COR-L47 (cell line): Measurements from ENCODE around the gene MND1.
"Not testable (repeated sequence)": the region's sequence is repeated elsewhere in the genome, so short reads cannot be mapped to it uniquely, and the experiment has no call there.

Experiments
- DNase-seq: peaks from one replicate; lab custom pipeline; 2025; lab: John Stamatoyannopoulos, UW

The MND1 gene

DNA sequence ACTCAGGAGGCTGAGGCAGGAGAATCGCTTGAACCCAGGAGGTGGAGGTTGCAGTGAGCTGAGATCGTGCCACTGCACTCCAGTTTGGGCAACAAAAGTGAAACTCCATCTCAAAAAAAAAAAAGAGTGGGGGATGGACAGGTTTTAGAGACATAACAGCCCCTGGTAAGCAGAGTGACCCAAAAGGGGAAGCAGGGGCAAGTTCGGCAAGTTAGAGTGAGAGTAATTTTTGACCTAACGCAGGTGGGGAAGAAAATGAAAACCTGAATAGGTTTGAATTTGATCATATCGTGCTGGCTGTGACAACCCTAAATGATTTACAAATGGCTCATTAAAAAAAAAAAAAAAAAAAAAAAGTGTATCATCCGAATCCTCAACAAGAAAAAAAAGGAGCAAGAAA, 96.0 kb downstream of the MND1 start:
- no peak for DNase-seq

- no peak for DNase-seq
These were observed 102.9 kb downstream of the MND1 start for GRCh38 chr4:153447175-153447905.

- DNase-seq, result peak; percentile 28
These were observed 103.7 kb downstream of the MND1 start for GRCh38 chr4:153448003-153448731.

DNA sequence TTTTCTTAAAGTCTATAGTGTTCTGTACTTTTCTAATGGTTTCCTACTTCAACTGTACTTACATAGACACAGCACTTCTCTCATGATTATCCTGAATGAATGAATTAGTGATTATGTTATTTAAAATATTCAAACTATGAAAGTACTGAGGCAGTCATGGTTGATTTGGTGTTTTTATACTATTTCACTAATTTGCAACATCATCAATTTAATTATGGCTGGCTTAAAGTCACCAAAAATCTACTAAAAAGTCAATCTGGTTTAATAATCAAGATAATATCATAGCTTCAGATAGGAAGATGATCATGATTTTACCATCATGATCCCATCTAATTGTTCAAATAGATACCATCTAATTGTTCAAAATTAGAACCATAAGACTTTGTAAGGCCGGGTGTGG, 104.8 kb downstream of the MND1 start:
- DNase-seq, result no peak

GRCh38 chr4:153450544-153450917, 106.0 kb downstream of the MND1 start:
- DNase-seq, result no peak

DNA sequence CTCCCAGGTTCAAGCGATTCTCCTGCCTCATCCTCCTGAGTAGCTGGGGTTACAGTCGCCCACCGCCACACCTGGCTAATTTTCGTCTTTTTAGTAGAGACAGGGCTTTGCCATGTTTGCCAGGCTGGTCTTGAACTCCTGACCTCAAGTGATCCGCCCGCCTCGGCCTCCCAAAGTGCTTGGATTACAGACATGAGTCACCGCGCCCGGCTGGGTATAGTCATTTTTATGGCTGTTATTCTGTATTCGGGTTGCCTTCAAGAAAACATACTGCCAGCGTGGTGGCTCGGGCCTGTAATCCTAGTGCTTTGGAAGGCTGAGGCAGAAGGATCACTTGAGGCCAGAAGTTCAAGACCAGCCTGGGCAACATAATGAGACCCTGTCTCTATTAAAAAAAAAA, 106.7 kb downstream of the MND1 start:
- not testable (repeated sequence) for DNase-seq

GRCh38 chr4:153451911-153452657, 107.6 kb downstream of the MND1 start:
- no peak for DNase-seq

- DNase-seq, result no peak
These were observed 108.3 kb downstream of the MND1 start for GRCh38 chr4:153452658-153453378.

DNA sequence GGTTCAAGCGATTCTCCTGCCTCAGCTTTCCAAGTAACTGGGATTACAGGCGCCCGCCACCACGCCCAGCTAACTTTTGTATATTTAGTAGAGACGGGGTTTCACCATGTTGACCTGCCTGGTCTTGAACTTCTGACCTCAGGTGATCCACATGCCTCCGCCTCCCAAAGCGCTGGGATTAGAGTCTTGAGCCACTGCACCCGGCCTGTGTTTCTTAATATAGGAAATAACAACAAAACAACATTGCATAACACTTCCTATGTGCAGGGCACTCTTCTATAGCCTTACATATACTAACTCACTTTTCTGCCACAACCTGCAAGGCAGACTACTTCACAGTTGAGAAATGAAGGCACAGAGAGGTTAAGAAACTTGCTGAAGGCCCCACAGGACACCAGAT, 108.9 kb downstream of the MND1 start:
- no peak for DNase-seq

DNA sequence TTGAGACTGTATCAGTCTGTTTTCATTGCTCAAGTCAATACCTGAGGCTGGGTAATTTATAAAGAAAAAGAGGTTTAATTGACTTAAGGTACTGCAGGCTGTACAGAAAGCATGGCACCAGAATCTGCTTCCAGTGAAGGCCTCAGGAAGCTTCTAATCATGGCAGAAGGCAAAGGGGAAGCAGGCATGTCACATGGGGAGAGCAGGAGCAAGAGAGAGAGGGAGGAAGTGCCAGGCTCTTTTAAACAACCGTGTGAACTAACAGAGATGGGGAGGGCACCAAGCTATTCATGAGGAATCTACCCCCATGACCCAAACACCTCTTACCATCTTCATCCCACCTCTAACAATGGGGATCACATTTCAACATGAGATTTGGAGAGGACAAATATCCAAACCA, 114.5 kb downstream of the MND1 start:
- no peak for DNase-seq

DNA sequence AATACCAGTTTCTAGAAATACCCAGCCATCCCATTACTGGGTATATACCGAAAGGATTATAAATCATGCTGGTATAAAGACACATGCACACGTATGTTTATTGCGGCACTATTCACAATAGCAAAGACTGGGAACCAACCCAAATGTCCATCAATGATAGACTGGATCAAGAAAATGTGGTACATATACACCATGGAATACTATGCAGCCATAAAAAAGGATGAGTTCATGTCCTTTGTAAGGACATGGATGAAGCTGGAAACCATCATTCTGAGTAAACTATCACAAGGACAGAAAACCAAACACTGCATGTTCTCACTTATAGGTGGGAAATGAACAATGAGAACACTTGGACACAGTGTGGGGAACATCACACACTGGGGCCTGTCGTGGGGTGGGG, 117.1 kb downstream of the MND1 start:
- DNase-seq, result not testable (repeated sequence)

DNA sequence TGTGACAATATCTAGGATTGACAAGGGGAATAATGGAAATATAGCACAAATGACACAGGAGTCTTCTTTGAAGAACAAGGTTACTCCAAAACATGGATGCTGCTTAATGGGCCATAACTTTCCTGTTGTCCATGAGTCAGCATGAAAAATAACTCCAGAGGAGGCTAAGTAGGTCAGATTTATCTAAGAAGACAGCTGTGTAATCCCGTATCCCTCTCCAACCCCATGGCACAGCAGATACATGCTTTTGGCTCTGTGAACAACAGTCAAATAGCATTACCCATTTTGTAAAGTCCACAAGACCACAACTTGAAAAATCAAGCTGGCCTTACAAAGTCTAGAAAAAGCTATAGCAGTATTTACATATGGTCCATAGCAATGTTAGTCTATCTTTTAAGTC, 119.6 kb downstream of the MND1 start:
- no peak for DNase-seq
